ENCODE measurements around the gene SPOCK2.

DNA sequence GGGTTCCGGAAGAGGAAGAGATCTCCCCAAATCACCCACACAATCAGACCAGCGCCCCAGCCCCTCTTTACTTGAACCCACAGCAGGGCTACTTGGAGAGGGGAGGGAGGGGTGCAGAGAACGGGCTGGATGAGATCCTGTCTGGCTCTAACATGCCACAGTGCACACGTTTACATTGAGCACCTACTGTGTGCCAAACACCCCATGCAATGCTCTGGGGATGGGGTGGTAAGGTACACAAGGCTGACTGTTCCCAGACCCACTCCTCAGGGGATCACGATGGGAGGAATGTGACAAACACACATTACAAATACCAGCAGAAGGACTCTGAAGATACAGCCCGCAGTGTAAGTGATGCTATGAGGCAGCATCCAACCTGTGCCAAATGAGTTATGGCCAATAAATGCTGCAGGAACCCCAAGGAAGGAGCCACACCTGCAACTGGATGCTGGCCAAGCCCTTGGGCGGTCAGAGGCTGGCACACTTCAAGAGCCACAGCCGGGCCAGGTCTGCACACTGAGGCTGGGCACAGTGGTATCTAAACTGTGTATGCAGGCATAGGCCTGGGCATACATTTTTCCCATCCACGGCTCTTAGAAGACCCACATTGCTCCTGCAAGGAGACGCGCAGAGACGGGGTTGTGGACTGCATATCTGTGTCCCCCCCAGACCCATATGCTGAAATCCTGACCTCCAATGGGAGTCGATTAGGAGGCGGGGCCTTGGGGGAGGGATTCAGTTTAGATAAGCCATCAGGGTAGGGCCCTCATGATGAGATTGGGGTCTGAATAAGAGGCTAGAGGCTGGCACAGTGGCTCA lies 6.4 kb downstream of the SPOCK2 start:
- TF ChIP-seq IRF3 (IDR thresholded peaks at IDR 0.05; ENCODE audit: low read depth, low read length): no peak
- TF ChIP-seq POLR2AphosphoS5 (IDR thresholded peaks at IDR 0.05; ENCODE audit: low read depth, low read length): no peak
- TF ChIP-seq, protein P1, sequence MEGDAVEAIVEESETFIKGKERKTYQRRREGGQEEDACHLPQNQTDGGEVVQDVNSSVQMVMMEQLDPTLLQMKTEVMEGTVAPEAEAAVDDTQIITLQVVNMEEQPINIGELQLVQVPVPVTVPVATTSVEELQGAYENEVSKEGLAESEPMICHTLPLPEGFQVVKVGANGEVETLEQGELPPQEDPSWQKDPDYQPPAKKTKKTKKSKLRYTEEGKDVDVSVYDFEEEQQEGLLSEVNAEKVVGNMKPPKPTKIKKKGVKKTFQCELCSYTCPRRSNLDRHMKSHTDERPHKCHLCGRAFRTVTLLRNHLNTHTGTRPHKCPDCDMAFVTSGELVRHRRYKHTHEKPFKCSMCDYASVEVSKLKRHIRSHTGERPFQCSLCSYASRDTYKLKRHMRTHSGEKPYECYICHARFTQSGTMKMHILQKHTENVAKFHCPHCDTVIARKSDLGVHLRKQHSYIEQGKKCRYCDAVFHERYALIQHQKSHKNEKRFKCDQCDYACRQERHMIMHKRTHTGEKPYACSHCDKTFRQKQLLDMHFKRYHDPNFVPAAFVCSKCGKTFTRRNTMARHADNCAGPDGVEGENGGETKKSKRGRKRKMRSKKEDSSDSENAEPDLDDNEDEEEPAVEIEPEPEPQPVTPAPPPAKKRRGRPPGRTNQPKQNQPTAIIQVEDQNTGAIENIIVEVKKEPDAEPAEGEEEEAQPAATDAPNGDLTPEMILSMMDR (IDR thresholded peaks at IDR 0.05): no peak
- no peak for TF ChIP-seq EP300 (IDR thresholded peaks at IDR 0.05; ENCODE audit: borderline replicate concordance in 1 of 2, low read depth in 1 of 2, low read length in 1 of 2)
- TF ChIP-seq MXI1 (IDR thresholded peaks at IDR 0.05; ENCODE audit: low read depth, low read length): no peak
- no peak for TF ChIP-seq ELF1 (IDR thresholded peaks at IDR 0.05)
- no peak for TF ChIP-seq TAF1 (IDR thresholded peaks at IDR 0.05; ENCODE audit: borderline replicate concordance, low read depth, low read length)
- no peak for TF ChIP-seq ZBTB33 (IDR thresholded peaks at IDR 0.05; ENCODE audit: borderline replicate concordance, low read depth)
- no peak for TF ChIP-seq USF2 (IDR thresholded peaks at IDR 0.05; ENCODE audit: borderline replicate concordance, low read depth, low read length)
